Gastrocnemius medialis (tissue), 4 donors: Measurements from ENCODE around the gene UNC13B. TPM values are rescaled to one million over a fixed set of nuclear protein-coding genes. Genes with fewer than 3 reads are reported as not detected.

Experiments used
- ATAC-seq, 2 donors: fragments of 150-250 bp; one replicate each; pipeline ENCODE4 v1.9.1; 2016
- DNase-seq, 2 donors: peaks; one replicate each; pipeline ENCODE4 v3.0.0-alpha.2; 2019
- H3K27ac ChIP-seq, 4 donors: fragments of 200-600 bp; sonication (generic); 1 replicate in 1 of 4; 2 replicates in 3 of 4; pipeline ENCODE4 v1.5.1; 2016 to 2018; ENCODE audit warnings: mild to moderate bottlenecking in 2 of 4, moderate library complexity in 1 of 4
- H3K27me3 ChIP-seq, 3 donors: fragments of 200-600 bp; sonication (generic) in 2 of 3; 1 replicate in 1 of 3; 2 replicates in 2 of 3; pipeline versions ENCODE4 v1.5.1 to v1.6.0; 2016 to 2019; ENCODE audit warnings: mild to moderate bottlenecking in 1 of 3, moderate library complexity in 1 of 3
- H3K36me3 ChIP-seq, 2 donors: fragments of 200-600 bp; sonication (generic) in 1 of 2; one replicate each; pipeline ENCODE4 v1.5.1; 2017 to 2018
- H3K4me1 ChIP-seq, 2 donors: fragments of 200-600 bp; sonication (generic) in 1 of 2; one replicate each; pipeline ENCODE4 v1.5.1; 2016 to 2017; ENCODE audit warnings: mild to moderate bottlenecking in 2 of 2
- H3K4me3 ChIP-seq, 4 donors: fragments of 200-600 bp; sonication (generic) in 3 of 4; 1 replicate in 1 of 4; 2 replicates in 3 of 4; pipeline ENCODE4 v1.5.1; 2016 to 2019; ENCODE audit warnings: mild to moderate bottlenecking in 2 of 4
- H3K9me3 ChIP-seq, 3 donors: fragments of 200-600 bp; sonication (generic) in 2 of 3; 1 replicate in 1 of 3; 2 replicates in 2 of 3; pipeline ENCODE4 v1.5.1; 2016 to 2019
- POLR2A ChIP-seq, 2 donors: fragments of 450-650 bp; IDR thresholded peaks; one replicate each; pipeline ENCODE4 v1.6.1; 2017; ENCODE audit warnings: antibody characterized with exemption in 2 of 2, mild to moderate bottlenecking in 2 of 2, moderate library complexity in 2 of 2
- in situ Hi-C, 4 donors: fragments of 200-750 bp; cut with MboI; loops; one replicate each; pipeline versions ENCODE4 v1.15.0 to v1.8.0; 2017; ENCODE audit warnings: low sequenced_read_pairs in 4 of 4
- intact Hi-C: fragments of 100-400 bp; cut with DNase I; formaldehyde crosslinking; loops from one replicate; pipeline ENCODE4 v1.15.1; 2023; ENCODE audit warnings: low total_unique reads
- total RNA-seq, 4 donors: library from RNA; depleted of rRNA; stranded (reverse); fragments of >200 nt; gene quantifications; one replicate each; pipeline versions ENCODE4 v1.1.0 to v1.2.3, GENCODE V29; 2016
- TF ChIP-seq, protein P1 (sequence below), 5 experiments: fragments of 450-650 bp in 3 of 5; fragments of 200-600 bp in 2 of 5; sonication (generic) in 2 of 5; IDR thresholded peaks in 4 of 5; conservative IDR thresholded peaks in 1 of 5; 1 replicate in 4 of 5; 2 replicates in 1 of 5; pipeline ENCODE4 v1.5.1; 2016 to 2019; ENCODE audit warnings: antibody characterized with exemption in 5 of 5, mild to moderate bottlenecking in 3 of 5, moderate library complexity in 3 of 5

UNC13B gene
- total RNA-seq, 4 donors from 2014 or later: 7.5 to 17.5 (median 13.1) TPM

DNA sequence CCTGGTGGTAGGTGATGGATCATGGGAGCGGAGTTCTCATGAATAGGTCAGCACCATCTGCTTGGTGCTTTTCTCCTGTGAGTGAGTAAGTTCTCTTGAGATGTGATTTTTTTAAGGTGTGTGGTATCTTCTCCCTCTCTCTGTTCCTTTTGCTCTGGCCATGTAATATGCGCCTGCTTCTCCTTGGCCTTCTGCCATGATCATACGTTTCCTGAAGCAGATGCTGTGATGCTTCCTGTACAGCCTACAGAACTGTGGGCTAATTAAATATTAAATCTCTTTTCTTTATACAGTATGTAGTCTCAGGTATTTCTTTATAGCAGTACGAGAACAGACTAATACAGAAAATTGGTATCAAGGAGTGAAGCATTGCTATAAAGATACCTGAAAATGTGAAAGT is 36.4 kb downstream of the UNC13B start:
- Histone ChIP-seq H3K27ac (no peak overlapping the region), H3K4me1 (peaks cover 12 to 15% of the 10 kb centered on the region in 2 donors), H3K36me3 (no peaks in the 10 kb centered on the region), H3K4me3 (no peak overlapping the region), H3K27me3 (no peaks in the 10 kb centered on the region), H3K9me3 (no peaks in the 10 kb centered on the region)
- no peak for DNase-seq
- intact Hi-C loops: no loop called here
- no peak for ATAC-seq
- TF ChIP-seq, protein P1, sequence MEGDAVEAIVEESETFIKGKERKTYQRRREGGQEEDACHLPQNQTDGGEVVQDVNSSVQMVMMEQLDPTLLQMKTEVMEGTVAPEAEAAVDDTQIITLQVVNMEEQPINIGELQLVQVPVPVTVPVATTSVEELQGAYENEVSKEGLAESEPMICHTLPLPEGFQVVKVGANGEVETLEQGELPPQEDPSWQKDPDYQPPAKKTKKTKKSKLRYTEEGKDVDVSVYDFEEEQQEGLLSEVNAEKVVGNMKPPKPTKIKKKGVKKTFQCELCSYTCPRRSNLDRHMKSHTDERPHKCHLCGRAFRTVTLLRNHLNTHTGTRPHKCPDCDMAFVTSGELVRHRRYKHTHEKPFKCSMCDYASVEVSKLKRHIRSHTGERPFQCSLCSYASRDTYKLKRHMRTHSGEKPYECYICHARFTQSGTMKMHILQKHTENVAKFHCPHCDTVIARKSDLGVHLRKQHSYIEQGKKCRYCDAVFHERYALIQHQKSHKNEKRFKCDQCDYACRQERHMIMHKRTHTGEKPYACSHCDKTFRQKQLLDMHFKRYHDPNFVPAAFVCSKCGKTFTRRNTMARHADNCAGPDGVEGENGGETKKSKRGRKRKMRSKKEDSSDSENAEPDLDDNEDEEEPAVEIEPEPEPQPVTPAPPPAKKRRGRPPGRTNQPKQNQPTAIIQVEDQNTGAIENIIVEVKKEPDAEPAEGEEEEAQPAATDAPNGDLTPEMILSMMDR (IDR thresholded peaks at IDR 0.05 in 4 of 5, conservative IDR thresholded peaks at IDR 0.05 in 1 of 5): no peak
- TF ChIP-seq POLR2A (IDR thresholded peaks at IDR 0.05): no peak
- in situ Hi-C loops: no loop called here

DNA sequence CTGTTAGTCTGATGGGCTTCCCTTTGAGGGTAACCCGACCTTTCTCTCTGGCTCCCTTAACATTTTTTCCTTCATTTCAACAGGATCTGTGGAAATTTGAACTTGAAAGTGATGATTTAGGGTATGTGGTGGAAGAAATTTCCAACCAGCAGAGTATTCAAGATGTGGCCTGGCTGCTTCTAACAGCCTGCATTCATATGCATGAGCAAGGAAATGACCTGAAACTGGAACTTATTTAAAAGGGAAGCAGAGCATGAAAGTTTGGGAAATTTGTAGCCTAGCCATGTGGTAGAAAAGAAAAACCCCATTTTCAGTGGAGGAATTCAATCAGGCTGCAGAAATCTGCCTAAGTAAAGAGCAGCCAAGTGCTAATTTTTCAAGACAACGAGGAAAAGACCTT is 41.7 kb downstream of the UNC13B start:
- Histone ChIP-seq H3K9me3 (peaks cover 0 to 11% (median 3%) of the 10 kb centered on the region in 3 donors), H3K27ac (no peak overlapping the region), H3K36me3 (peaks cover 0 to 8% of the 10 kb centered on the region in 2 donors), H3K4me1 (no peaks in the 10 kb centered on the region), H3K27me3 (no peaks in the 10 kb centered on the region), H3K4me3 (no peak overlapping the region)
- no peak for DNase-seq
- in situ Hi-C loops: no loop called here
- TF ChIP-seq, protein P1 (IDR thresholded peaks at IDR 0.05 in 4 of 5, conservative IDR thresholded peaks at IDR 0.05 in 1 of 5): no peak
- TF ChIP-seq POLR2A (IDR thresholded peaks at IDR 0.05): no peak
- no peak for ATAC-seq
- intact Hi-C loops: no loop called here

DNA sequence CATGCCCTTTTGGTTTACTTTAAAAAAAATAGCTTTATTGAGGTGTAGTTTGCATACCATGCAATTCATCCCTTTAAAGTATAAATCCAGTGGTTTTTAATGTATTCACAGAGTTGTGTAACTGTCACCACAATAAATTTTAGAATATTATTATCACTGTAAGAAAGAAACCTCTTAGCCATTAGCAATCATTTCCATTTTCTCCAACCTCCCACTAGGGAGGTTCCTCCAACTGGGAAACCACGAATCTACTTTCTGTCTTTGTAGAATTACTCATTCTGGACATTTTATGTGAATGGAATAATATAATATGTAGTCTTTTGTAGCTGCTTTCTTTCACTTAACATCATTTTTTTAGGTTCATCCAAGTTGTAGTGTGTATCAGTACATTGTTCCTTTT is 43.5 kb downstream of the UNC13B start:
- intact Hi-C loops: no loop called here
- Histone ChIP-seq H3K9me3 (peaks cover 0 to 11% (median 3%) of the 10 kb centered on the region in 3 donors), H3K27ac (no peak overlapping the region), H3K36me3 (peaks cover 0 to 8% of the 10 kb centered on the region in 2 donors), H3K4me3 (no peak overlapping the region), H3K4me1 (no peaks in the 10 kb centered on the region), H3K27me3 (no peaks in the 10 kb centered on the region)
- TF ChIP-seq, protein P1 (IDR thresholded peaks at IDR 0.05 in 4 of 5, conservative IDR thresholded peaks at IDR 0.05 in 1 of 5): no peak
- TF ChIP-seq POLR2A (IDR thresholded peaks at IDR 0.05): no peak
- in situ Hi-C loops: no loop called here
- DNase-seq: no peak
- no peak for ATAC-seq

DNA sequence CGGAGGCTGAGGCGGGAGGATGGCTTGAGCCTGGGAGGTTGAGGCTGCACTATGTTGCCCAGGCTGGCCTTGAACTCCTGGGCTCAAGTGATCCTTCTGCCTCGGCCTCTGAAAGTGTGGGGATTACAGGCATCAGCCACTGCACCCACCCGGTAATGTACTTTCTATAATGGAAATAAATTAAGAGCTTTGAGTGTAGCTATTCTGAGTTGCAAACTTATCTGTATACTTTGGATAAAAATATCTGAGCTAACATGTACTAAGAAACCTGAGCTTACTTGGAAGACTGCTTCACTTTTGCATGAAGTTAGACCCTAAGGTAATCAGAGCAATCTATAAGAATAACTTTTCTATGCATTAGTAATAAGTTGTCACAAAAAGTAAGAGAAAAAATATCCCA is 50.0 kb downstream of the UNC13B start:
- intact Hi-C loops: no loop called here
- ATAC-seq (no peak), DNase-seq (no peak)
- Histone ChIP-seq H3K27ac (peak overlapping the region in 1 of 4 donors; percentile 40), H3K4me1 (peaks cover 10% of the 10 kb centered on the region in 2 donors), H3K4me3 (no peak overlapping the region), H3K9me3 (no peaks in the 10 kb centered on the region), H3K36me3 (no peaks in the 10 kb centered on the region), H3K27me3 (no peaks in the 10 kb centered on the region)
- in situ Hi-C loops: no loop called here
- TF ChIP-seq, protein P1 (IDR thresholded peaks at IDR 0.05 in 4 of 5, conservative IDR thresholded peaks at IDR 0.05 in 1 of 5): no peak
- TF ChIP-seq POLR2A (IDR thresholded peaks at IDR 0.05): no peak
